Activated T-helper 2 cell treated with anti-CD3 and anti-CD28 coated beads, Interferon-gamma antibody, Interleukin-2, Interleukin-4, amounts not matched to agents 10 μg/mL and 5 μg/mL and 100 μg/mL, durations not matched to agents 14 hours and 24 hours and 36 hours (primary cell): ENCODE results near the gene MEIOSIN. TPM values are rescaled to one million over a fixed set of nuclear protein-coding genes. Genes with fewer than 3 reads are reported as not detected.
A peak's percentile ranks its signal among the peaks of the same experiment; 100 is the strongest.

Source experiments
- DNase-seq: peaks from one replicate; pipeline ENCODE4 v3.0.0; 2021; ENCODE audit warnings: low spot score
- H3K27ac Mint-ChIP-seq: one replicate; pipeline ENCODE4 v1.8.0; 2021; ENCODE audit warnings: mixed read lengths
- H3K27me3 Mint-ChIP-seq: one replicate; pipeline ENCODE4 v1.8.0; 2021; ENCODE audit warnings: low read depth, mixed read lengths
- H3K36me3 Mint-ChIP-seq: one replicate; pipeline ENCODE4 v1.8.0; 2021; ENCODE audit warnings: low read depth, mixed read lengths
- H3K4me1 Mint-ChIP-seq: one replicate; pipeline ENCODE4 v1.8.0; 2021; ENCODE audit warnings: low read depth, mixed read lengths
- H3K4me3 Mint-ChIP-seq: one replicate; pipeline ENCODE4 v1.8.0; 2021; ENCODE audit warnings: low read depth, mild to moderate bottlenecking, moderate library complexity, mixed read lengths
- H3K9me3 Mint-ChIP-seq: one replicate; pipeline ENCODE4 v1.8.0; 2021; ENCODE audit warnings: mixed read lengths
- intact Hi-C: fragments of 100-400 bp; cut with micrococcal nuclease; formaldehyde crosslinking; loops from one replicate; pipeline ENCODE4 v1.15.1; 2023
- total RNA-seq: library from RNA; stranded (reverse); gene quantifications from 2 replicates; pipeline ENCODE4 v1.2.3, GENCODE V29; 2022

The MEIOSIN gene
- total RNA-seq, 1 donor from 2014 or later: not detected

DNA sequence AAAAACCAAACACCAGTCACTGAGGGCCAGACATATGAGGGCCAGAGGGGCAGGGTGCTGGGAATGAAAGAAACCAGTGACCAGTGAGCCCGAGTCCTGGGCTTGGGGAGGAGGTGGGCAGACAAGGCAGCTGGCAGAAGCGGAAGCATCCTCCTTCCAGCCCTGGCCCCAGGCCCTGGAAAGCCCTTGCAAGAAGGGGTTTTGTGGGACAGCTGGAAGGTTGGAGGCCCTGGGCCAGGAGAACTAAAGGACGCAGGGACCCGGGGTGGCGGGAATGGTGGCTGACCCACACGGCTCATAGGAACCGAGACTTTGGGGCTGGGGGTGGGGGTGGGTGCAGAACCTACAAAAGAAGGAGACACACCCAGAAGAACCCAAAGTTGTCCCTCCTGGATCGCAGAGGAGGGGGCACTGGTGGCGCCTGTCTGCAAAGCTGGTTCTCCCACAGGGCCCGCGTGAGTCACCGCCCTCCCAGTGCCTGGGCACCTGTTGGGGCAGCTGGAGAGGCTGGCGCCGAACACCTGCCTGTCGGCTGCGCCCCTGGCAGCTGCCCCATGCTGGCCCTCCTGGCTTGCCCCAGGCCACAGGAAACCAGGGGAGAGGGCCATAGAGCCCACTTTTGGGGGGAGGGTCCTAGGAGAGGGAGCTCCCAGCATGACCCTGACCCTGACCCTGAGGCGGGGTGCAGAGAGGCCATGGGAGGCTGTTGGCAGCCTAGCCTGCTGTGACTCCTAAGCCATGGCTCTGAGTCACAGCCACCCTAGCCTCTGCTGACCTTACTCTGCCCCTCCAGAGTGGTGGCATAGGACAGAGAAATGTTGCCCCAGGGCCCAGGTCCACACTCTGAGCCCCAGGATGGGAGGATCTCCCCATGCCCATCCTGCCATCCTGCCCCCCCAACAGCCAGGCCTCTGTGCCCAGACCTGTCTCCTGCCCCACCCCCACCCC lies 48.2 kb downstream of the MEIOSIN start:
- no peaks in the 10 kb centered on the region for H3K9me3 Mint-ChIP-seq
- H3K27me3 Mint-ChIP-seq: peaks cover 15% of the 10 kb centered on the region
- H3K36me3 Mint-ChIP-seq: peaks cover 14% of the 10 kb centered on the region
- no peak overlapping the region for H3K27ac Mint-ChIP-seq
- H3K4me3 Mint-ChIP-seq: no peak overlapping the region
- no peak for DNase-seq
- H3K4me1 Mint-ChIP-seq: peaks cover 7% of the 10 kb centered on the region
- intact Hi-C loops: no loop called here

DNA sequence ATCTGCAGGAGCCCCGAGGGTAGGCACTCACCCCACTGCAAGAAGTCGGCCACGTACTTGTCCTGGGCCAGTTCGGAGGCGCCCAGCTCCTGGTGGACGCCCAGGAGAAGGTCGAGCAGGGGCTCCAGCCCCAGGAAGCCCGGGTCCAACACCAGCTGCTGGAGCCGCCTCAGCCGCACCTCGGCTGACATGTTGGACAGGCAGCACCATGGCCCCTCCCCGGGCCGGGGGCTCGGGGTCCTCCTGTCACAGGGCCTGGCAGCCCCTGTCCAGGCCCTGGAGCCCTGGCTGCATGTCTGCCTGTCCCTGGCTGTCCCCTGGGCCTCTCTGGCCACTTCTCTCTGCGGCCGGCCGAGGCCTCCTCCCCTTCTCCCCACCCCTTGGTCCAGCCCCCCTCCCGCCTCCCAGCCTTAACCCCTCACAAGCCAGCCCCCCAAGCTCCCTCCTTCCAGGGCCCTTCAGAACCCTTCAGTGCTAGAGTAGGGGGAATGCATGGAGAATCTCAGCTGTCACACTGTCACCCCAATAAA lies 49.0 kb downstream of the MEIOSIN start, which contains the start of gene DMPK:
DMPK (minus strand) TSS at position 329 of the 530 bp plus-strand sequence; CDS start at position 191, 138 bp downstream.
- H3K4me1 Mint-ChIP-seq: peaks cover 7% of the 10 kb centered on the region
- intact Hi-C loops: no loop called here
- no peak within 1 kb of the TSS for H3K27ac Mint-ChIP-seq
- H3K4me3 Mint-ChIP-seq: no peak within 1 kb of the TSS
- H3K9me3 Mint-ChIP-seq: no peaks in the 10 kb centered on the region
- peaks cover 14% of the 10 kb centered on the region for H3K36me3 Mint-ChIP-seq
- no peak for DNase-seq
- peaks cover 12% of the 10 kb centered on the region for H3K27me3 Mint-ChIP-seq

DNA sequence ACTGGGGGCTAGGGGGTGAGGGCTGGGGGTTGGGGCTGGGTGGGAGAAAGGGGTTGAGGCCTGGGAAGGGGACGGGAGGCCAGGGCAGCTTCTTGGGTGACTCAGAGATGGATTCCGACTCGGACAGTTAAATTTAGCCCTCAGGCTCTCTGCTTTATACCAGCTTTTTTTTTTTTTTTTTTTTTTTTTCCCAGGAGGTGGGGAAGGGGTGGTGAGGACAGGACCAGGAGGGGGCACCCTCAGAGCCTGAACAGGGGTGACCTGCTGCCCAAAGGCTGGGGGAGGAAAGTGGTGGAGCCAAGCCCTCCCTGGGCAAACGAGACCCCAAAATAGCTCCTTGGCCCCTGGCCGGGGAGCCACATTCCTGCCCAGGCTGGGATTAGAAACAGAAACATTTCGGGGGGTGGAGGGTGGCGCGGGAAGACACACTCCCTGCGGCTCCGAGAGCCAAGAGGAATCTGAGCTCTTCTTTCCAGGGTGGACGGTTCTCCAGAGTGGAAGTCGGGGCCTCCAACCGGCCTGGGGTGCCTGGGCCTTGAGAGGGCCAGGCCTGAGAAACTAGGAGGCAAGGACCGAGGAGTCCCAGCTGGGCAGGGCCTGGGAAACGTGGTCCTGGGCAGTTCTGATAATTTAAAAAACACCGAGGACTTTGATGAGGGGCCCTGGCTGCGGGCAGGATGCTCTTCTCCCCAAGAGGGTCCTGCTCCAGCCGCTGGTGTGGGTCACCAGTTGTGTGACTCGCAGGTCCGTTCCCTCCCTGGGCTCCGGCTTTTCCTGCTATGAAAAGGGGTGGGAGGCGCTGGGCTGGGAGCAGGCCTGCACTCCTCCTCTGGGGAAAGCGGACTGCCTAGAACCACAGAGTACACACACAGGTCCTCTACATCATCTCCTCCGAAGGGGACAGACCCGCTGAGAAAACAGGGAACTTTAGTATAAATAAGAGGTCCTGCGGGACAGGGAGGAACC lies 49.9 kb downstream of the MEIOSIN start:
- no peak overlapping the region for H3K4me3 Mint-ChIP-seq
- no peaks in the 10 kb centered on the region for H3K9me3 Mint-ChIP-seq
- peaks cover 7% of the 10 kb centered on the region for H3K4me1 Mint-ChIP-seq
- intact Hi-C loops: no loop called here
- peaks cover 14% of the 10 kb centered on the region for H3K27me3 Mint-ChIP-seq
- H3K36me3 Mint-ChIP-seq: peaks cover 23% of the 10 kb centered on the region
- DNase-seq: no peak
- no peak overlapping the region for H3K27ac Mint-ChIP-seq

DNA sequence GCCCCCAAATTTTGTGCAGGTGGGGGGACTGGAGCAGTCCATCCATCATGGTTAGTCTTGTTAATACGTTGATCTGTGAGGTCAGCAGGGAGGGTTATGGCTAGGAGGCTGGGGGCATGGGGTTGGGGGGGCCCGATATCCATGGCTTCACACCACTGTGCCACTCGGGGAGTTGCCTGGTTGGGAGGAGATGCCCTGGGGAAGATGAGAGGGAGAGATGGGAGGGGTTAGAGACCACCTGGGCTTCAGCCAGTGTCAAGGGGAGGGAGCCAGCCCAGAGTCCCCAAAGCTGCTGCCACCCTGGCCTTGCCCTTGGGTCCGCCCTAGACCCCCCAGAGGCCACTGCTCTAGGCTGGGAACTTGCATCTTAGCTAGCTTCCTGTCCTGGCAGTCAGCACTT lies 50.9 kb downstream of the MEIOSIN start:
- peaks cover 31% of the 10 kb centered on the region for H3K36me3 Mint-ChIP-seq
- intact Hi-C loops: no loop called here
- DNase-seq: no peak
- peaks cover 5% of the 10 kb centered on the region for H3K4me1 Mint-ChIP-seq
- no peak overlapping the region for H3K4me3 Mint-ChIP-seq
- H3K9me3 Mint-ChIP-seq: no peaks in the 10 kb centered on the region
- H3K27me3 Mint-ChIP-seq: peaks cover 23% of the 10 kb centered on the region
- no peak overlapping the region for H3K27ac Mint-ChIP-seq

- no peak for DNase-seq
- Mint-ChIP-seq H3K36me3 (peaks cover 39% of the 10 kb centered on the region), H3K9me3 (no peaks in the 10 kb centered on the region), H3K27ac (no peak overlapping the region), H3K4me1 (peaks cover 1% of the 10 kb centered on the region), H3K4me3 (no peak overlapping the region), H3K27me3 (peaks cover 19% of the 10 kb centered on the region)
- intact Hi-C loops: no loop called here
These were observed 51.9 kb downstream of the MEIOSIN start for GRCh38 chr19:45785097-45785496.

GRCh38 chr19:45785781-45786532 lies 52.7 kb downstream of the MEIOSIN start:
- H3K4me1 Mint-ChIP-seq: peaks cover 5% of the 10 kb centered on the region
- H3K4me3 Mint-ChIP-seq: no peak overlapping the region
- no peak for DNase-seq
- no peaks in the 10 kb centered on the region for H3K9me3 Mint-ChIP-seq
- peaks cover 46% of the 10 kb centered on the region for H3K36me3 Mint-ChIP-seq
- intact Hi-C loops: no loop called here
- peaks cover 15% of the 10 kb centered on the region for H3K27me3 Mint-ChIP-seq
- no peak overlapping the region for H3K27ac Mint-ChIP-seq

DNA sequence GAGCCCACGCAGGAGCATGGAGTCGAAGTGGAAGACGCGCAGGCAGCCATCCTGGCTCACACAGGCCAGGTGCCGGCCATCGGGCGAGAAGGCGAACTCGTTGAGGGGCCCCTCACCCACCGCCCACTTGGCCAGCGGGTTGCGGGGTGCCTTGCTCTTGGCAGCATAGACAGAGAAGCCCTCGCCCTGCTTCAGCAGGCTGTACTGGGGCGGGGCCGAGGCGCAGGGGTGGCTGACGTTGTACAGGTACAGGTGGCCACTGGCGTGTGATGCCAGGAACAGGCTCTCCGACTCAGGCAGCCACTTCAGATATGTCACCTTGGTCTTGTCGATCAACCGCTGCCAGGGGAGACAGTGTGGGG lies 53.3 kb downstream of the MEIOSIN start:
- H3K27ac Mint-ChIP-seq: no peak overlapping the region
- no peak overlapping the region for H3K4me3 Mint-ChIP-seq
- H3K9me3 Mint-ChIP-seq: no peaks in the 10 kb centered on the region
- H3K36me3 Mint-ChIP-seq: peaks cover 51% of the 10 kb centered on the region
- peaks cover 11% of the 10 kb centered on the region for H3K4me1 Mint-ChIP-seq
- intact Hi-C loops: no loop called here
- H3K27me3 Mint-ChIP-seq: peaks cover 13% of the 10 kb centered on the region
- no peak for DNase-seq

DNA sequence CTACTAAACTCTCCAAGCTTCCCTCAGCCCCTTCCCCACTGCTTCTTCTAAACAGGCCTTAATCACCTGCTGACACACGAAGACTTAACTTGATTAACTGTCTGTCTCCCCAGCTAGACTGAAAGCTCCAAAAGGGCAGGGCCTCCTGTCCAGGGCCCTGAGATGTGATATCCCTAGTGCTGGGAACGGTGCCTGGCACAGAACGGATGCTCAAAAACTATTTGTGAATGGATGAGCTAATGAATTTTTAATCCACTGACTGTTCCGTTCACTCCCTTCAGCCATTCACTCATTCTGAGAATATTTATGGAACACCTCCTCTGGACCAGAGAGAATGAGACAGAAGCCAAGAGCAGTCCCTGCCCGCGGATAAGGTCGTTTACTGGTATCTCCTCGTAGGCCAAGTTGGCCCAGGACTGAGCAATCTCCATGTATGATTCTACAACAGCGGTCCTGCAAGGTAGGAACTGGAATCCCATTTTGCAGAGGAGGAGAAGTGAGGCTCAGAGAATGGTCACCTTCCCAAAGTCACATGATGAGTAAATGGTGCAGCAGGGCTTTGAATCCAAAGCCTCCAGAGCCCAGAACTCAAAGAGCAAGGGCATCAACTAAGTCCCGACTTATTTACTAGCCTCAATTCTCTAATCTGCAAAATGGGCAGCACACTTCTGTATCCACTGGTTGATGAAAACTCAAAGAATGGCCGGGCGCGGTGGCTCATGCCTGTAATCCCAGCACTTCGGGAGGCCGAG lies 56.0 kb downstream of the MEIOSIN start:
- Mint-ChIP-seq H3K4me3 (no peak overlapping the region), H3K27me3 (peaks cover 20% of the 10 kb centered on the region), H3K9me3 (no peaks in the 10 kb centered on the region), H3K27ac (no peak overlapping the region), H3K4me1 (peaks cover 27% of the 10 kb centered on the region), H3K36me3 (peaks cover 56% of the 10 kb centered on the region)
- no peak for DNase-seq
- intact Hi-C loops: no loop called here

DNA sequence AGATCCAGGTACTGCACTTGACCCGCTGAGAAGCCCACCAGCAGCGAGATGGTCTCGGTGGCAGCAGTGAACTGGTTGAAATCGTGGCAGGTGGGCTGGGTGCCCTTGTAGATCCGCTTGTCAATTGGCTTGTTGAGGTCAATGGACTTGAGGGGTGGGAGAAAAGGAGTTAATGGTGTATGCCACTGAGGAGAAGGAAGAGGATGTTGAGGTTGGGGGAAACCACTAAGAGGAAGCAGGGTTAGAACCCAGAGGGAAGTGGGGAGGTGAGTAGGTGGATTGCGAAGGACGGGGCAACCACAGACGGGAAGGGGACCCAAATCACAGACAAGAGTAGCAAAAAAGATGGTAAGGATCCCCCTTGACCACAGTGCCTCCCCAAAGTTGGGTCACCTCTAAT lies 57.7 kb downstream of the MEIOSIN start:
- H3K4me3 Mint-ChIP-seq: peak overlapping the region; percentile 87
- H3K4me1 Mint-ChIP-seq: peaks cover 27% of the 10 kb centered on the region
- peak; percentile 55 for DNase-seq
- H3K27me3 Mint-ChIP-seq: peaks cover 34% of the 10 kb centered on the region
- intact Hi-C loops: no loop called here
- no peak overlapping the region for H3K27ac Mint-ChIP-seq
- no peaks in the 10 kb centered on the region for H3K9me3 Mint-ChIP-seq
- H3K36me3 Mint-ChIP-seq: peaks cover 56% of the 10 kb centered on the region

DNA sequence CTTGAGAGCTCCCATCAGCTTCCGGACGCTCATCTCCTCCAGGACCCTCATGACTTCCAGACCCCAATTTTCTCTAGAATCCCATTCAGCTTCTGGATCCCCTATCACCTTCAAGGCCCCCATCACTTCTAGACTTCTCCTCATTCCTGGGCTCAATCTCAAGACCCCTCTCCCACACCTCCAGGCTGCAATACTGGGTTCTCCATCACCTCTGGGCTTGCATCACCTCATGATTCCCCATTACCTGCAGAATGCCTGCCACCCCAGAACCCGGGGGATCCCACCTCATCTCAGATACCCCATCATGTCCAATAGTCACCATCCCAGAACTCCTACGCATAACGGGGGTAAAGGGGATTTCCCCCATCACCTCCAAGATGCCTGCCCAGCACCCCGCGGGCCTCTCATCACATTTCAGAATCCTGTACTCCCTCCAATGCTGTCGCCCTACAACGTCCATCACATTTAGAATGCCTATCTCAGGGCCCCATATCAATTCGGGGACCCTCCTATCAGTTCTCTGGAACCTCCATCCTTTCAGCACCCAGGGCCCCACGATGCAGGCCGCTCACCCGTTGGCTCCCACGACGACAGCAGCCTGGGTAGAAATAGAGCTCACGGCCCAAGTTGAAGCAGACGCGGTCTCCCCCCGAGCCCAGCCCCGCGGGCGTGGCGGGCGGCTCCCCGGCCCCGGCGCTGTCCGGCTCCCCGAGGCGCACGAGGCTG lies 58.7 kb downstream of the MEIOSIN start:
- Mint-ChIP-seq H3K27ac (peak overlapping the region; percentile 72), H3K9me3 (no peaks in the 10 kb centered on the region), H3K36me3 (peaks cover 47% of the 10 kb centered on the region), H3K27me3 (peaks cover 40% of the 10 kb centered on the region), H3K4me3 (peak overlapping the region; percentile 87), H3K4me1 (peaks cover 27% of the 10 kb centered on the region)
- intact Hi-C loops: loop anchor here (1.0 to 2.0 kb wide), 2 partner anchors 13 to 23 kb away; partner anchors contain the start of gene SIX5
- DNase-seq: no peak
